ES-I3 (cell line): ENCODE results near the gene GRIN2A.

Source experiments
- H3K36me3 ChIP-seq: 2 replicates; pipeline ENCODE4 v1.6.1; 2013; ENCODE audit warnings: mild to moderate bottlenecking, low read length, control low read depth, moderate library complexity; ENCODE audit not compliant: insufficient read depth
- H3K4me1 ChIP-seq: 2 replicates; pipeline ENCODE4 v1.6.1; 2013; ENCODE audit warnings: mild to moderate bottlenecking, control low read depth, low read length; ENCODE audit not compliant: insufficient read depth
- H3K9ac ChIP-seq: 2 replicates; pipeline ENCODE4 v1.6.1; 2013; ENCODE audit warnings: low read depth, mild to moderate bottlenecking, low read length, moderate library complexity
- H3K9me3 ChIP-seq: 2 replicates; pipeline ENCODE4 v1.6.1; 2013; ENCODE audit warnings: mild to moderate bottlenecking, low read length, moderate library complexity; ENCODE audit not compliant: control insufficient read depth, insufficient read depth

Gene GRIN2A

GRCh38 chr16:9821331-9821730, 360.9 kb downstream of the GRIN2A start:
- Histone ChIP-seq H3K9me3 (no peaks in the 10 kb centered on the region), H3K9ac (no peak overlapping the region), H3K36me3 (no peaks in the 10 kb centered on the region), H3K4me1 (peaks cover 38% of the 10 kb centered on the region)

- peaks cover 43% of the 10 kb centered on the region for H3K4me1 ChIP-seq
- H3K9me3 ChIP-seq, result no peaks in the 10 kb centered on the region
- H3K9ac ChIP-seq, result no peak overlapping the region
- no peaks in the 10 kb centered on the region for H3K36me3 ChIP-seq
These were observed 361.6 kb downstream of the GRIN2A start for GRCh38 chr16:9820476-9821246.

- no peaks in the 10 kb centered on the region for H3K9me3 ChIP-seq
- no peaks in the 10 kb centered on the region for H3K36me3 ChIP-seq
- no peak overlapping the region for H3K9ac ChIP-seq
- peaks cover 43% of the 10 kb centered on the region for H3K4me1 ChIP-seq
These were observed 363.5 kb downstream of the GRIN2A start for GRCh38 chr16:9818702-9819101.

- no peaks in the 10 kb centered on the region for H3K9me3 ChIP-seq
- peaks cover 38% of the 10 kb centered on the region for H3K4me1 ChIP-seq
- no peaks in the 10 kb centered on the region for H3K36me3 ChIP-seq
- H3K9ac ChIP-seq, result no peak overlapping the region
These were observed 364.6 kb downstream of the GRIN2A start for GRCh38 chr16:9817586-9817985.

- no peaks in the 10 kb centered on the region for H3K9me3 ChIP-seq
- H3K36me3 ChIP-seq, result no peaks in the 10 kb centered on the region
- H3K4me1 ChIP-seq, result peaks cover 30% of the 10 kb centered on the region
- H3K9ac ChIP-seq, result no peak overlapping the region
These were observed 365.6 kb downstream of the GRIN2A start for GRCh38 chr16:9816644-9817043.

- 0 out of 2 replicates have a peak, but pooled peaks cover 2% of the 10 kb centered on the region for H3K9me3 ChIP-seq
- H3K9ac ChIP-seq, result no peak overlapping the region
- H3K36me3 ChIP-seq, result peaks cover 4% of the 10 kb centered on the region; the same call in 1 of the 2 replicates
- peaks cover 12% of the 10 kb centered on the region for H3K4me1 ChIP-seq
These were observed 368.6 kb downstream of the GRIN2A start for GRCh38 chr16:9813665-9814064.

- no peak overlapping the region for H3K9ac ChIP-seq
- peaks cover 11% of the 10 kb centered on the region for H3K9me3 ChIP-seq
- peaks cover 15% of the 10 kb centered on the region; the same call in 1 of the 2 replicates for H3K36me3 ChIP-seq
- H3K4me1 ChIP-seq, result no peaks in the 10 kb centered on the region
These were observed 374.0 kb downstream of the GRIN2A start for GRCh38 chr16:9808210-9808609.

GRCh38 chr16:9807302-9807701, 374.9 kb downstream of the GRIN2A start:
- no peaks in the 10 kb centered on the region for H3K4me1 ChIP-seq
- H3K9me3 ChIP-seq, result peaks cover 11% of the 10 kb centered on the region

GRCh38 chr16:9805109-9805508, 377.1 kb downstream of the GRIN2A start:
- H3K36me3 ChIP-seq, result peaks cover 14% of the 10 kb centered on the region; the same call in 1 of the 2 replicates

More at GRCh38 chr16:9807302-9807701, 374.9 kb downstream of the GRIN2A start:
- Histone ChIP-seq H3K36me3 (peaks cover 15% of the 10 kb centered on the region; the same call in 1 of the 2 replicates), H3K9ac (no peak overlapping the region)

GRCh38 chr16:9802160-9802559, 380.1 kb downstream of the GRIN2A start:
- Histone ChIP-seq H3K4me1 (no peaks in the 10 kb centered on the region), H3K9me3 (peaks cover 11% of the 10 kb centered on the region), H3K9ac (no peak overlapping the region), H3K36me3 (peaks cover 11% of the 10 kb centered on the region; the same call in 1 of the 2 replicates)

More at GRCh38 chr16:9805109-9805508, 377.1 kb downstream of the GRIN2A start:
- H3K4me1 ChIP-seq, result no peaks in the 10 kb centered on the region
- H3K9ac ChIP-seq, result no peak overlapping the region
- peaks cover 13% of the 10 kb centered on the region for H3K9me3 ChIP-seq

- Histone ChIP-seq H3K36me3 (peaks cover 11% of the 10 kb centered on the region; the same call in 1 of the 2 replicates), H3K4me1 (no peaks in the 10 kb centered on the region), H3K9ac (no peak overlapping the region), H3K9me3 (peaks cover 8% of the 10 kb centered on the region)
These were observed 380.6 kb downstream of the GRIN2A start for GRCh38 chr16:9801651-9802050.

GRCh38 chr16:9800186-9800738, 382.0 kb downstream of the GRIN2A start:
- H3K36me3 ChIP-seq, result peaks cover 5% of the 10 kb centered on the region
- H3K4me1 ChIP-seq, result no peaks in the 10 kb centered on the region
- H3K9ac ChIP-seq, result no peak overlapping the region
- 0 out of 2 replicates have a peak, but pooled peaks cover 2% of the 10 kb centered on the region for H3K9me3 ChIP-seq

- Histone ChIP-seq H3K9ac (no peak overlapping the region), H3K9me3 (0 out of 2 replicates have a peak, but pooled peaks cover 2% of the 10 kb centered on the region), H3K4me1 (no peaks in the 10 kb centered on the region)
These were observed 383.2 kb downstream of the GRIN2A start for GRCh38 chr16:9798952-9799580.

GRCh38 chr16:9798474-9798873, 383.8 kb downstream of the GRIN2A start:
- Histone ChIP-seq H3K36me3 (peaks cover 5% of the 10 kb centered on the region), H3K4me1 (no peaks in the 10 kb centered on the region), H3K9me3 (0 out of 2 replicates have a peak, but pooled peaks cover 2% of the 10 kb centered on the region), H3K9ac (no peak overlapping the region)

More at GRCh38 chr16:9798952-9799580, 383.2 kb downstream of the GRIN2A start:
- peaks cover 5% of the 10 kb centered on the region for H3K36me3 ChIP-seq
